Lower leg skin (tissue), 4 donors: ENCODE data around the gene CTDSP1. TPM values are rescaled to one million over a fixed set of nuclear protein-coding genes. Genes with fewer than 3 reads are reported as not detected.
A peak's percentile ranks its signal among the peaks of the same experiment; 100 is the strongest.

Experiments used
- DNase-seq, 2 donors: peaks; one replicate each; pipeline ENCODE4 v3.0.0-alpha.2; 2019; ENCODE audit warnings: low spot score in 2 of 2
- H3K4me3 ChIP-seq: fragments of 200-600 bp; sonication (generic); 2 replicates; pipeline ENCODE4 v1.5.1; 2017; ENCODE audit warnings: mild to moderate bottlenecking, low read depth; ENCODE audit not compliant: poor library complexity, severe bottlenecking
- CTCF ChIP-seq, 3 donors: fragments of 450-650 bp; IDR thresholded peaks; one replicate each; pipeline ENCODE4 v1.5.1; 2016; ENCODE audit warnings: antibody characterized with exemption in 3 of 3, mild to moderate bottlenecking in 3 of 3, moderate library complexity in 2 of 3
- POLR2A ChIP-seq, 2 donors: fragments of 450-650 bp; IDR thresholded peaks; one replicate each; pipeline ENCODE4 v1.6.1; 2016 to 2017; ENCODE audit warnings: antibody characterized with exemption in 2 of 2, mild to moderate bottlenecking in 1 of 2, moderate library complexity in 1 of 2
- WGBS, 2 donors: methylation state at CpG; one replicate each; pipeline ENCODE4 v1.1.5; 2018; 5-methylcytosine and 5-hydroxymethylcytosine counted together
- intact Hi-C: fragments of 100-400 bp; cut with DNase I; formaldehyde crosslinking; loops from one replicate; pipeline ENCODE4 v1.15.0; 2023; ENCODE audit warnings: low total_unique reads
- total RNA-seq, 4 donors: library from RNA; depleted of rRNA; stranded (reverse); fragments of >200 nt; gene quantifications; one replicate each; pipeline ENCODE4 v1.1.0, GENCODE V29; 2016

Gene CTDSP1
- total RNA-seq, 4 donors from 2014 or later, result 64.8 to 108 (median 99.9) TPM

DNA sequence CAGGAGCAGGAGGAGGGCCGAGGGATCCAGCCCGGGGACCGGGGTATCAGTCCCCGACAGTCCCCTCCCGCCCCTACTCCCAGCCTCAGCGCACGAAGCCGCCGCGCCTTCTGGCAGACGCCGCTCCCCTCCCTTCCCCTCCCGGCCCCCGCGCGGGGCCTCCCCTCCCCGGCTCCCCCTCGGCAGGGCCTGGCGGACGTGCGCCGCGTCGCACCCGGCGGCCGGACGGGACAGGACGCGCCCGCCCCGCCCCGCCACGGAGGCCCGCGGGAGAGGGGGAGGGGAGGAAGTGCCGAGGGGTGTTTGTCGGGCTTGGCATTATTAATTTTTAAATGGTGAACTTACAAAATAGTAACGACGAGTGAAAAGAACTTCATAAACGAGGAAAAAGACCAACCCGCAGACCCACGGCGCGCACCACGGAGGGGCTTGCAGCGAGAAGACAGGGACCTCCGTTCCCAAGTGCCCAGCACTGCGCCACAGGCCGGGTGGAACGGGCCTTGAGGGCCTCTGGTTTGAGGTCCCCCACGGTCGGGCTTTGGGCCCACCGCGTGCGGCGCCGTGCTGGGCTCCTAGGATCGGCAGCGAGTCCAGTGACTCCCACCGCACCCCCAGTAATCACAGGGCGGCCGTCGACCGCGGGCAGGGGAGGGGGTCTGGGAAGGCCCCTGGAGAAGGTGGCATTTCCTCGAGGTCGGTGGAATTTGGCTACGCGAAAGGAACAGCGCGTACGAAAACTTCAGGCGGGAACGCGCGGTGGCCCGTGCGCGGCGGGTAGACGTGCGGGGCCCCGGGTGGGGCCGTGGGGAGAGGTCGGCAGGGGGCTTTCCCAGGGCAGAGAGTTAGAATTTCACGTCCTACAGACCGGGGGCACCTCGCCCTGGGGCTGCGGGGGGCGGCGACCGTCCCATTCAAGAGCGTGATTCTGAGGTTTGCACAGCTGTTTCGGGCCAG, 954 bp upstream of the CTDSP1 start:
- no peak for TF ChIP-seq CTCF (IDR thresholded peaks at IDR 0.05)
- TF ChIP-seq POLR2A (IDR thresholded peaks at IDR 0.05), result peak in 1 of 2 donors; percentile 43
- intact Hi-C loops, result loop anchor here (10.0 kb wide), 1 partner anchor 124 kb away; the partner anchor contains the start of genes AAMP and PNKD
- 0 to 1% methylated on average over 52 to 73 of the region's 95 CpGs for WGBS, 2 donors
- peak overlapping the region; percentile 50 for H3K4me3 ChIP-seq
- peak; percentile 70 to 96 for DNase-seq

GRCh38 chr2:218400167-218400929, 680 bp downstream of the CTDSP1 start:
- H3K4me3 ChIP-seq, result peak overlapping the region; percentile 92
- peak in 1 of 2 donors; percentile 90 for DNase-seq
- intact Hi-C loops, result no loop called here
- TF ChIP-seq POLR2A (IDR thresholded peaks at IDR 0.05), result no peak
- no peak for TF ChIP-seq CTCF (IDR thresholded peaks at IDR 0.05)
- 1 to 2% methylated on average over 23 to 31 of the region's 63 CpGs for WGBS, 2 donors

DNA sequence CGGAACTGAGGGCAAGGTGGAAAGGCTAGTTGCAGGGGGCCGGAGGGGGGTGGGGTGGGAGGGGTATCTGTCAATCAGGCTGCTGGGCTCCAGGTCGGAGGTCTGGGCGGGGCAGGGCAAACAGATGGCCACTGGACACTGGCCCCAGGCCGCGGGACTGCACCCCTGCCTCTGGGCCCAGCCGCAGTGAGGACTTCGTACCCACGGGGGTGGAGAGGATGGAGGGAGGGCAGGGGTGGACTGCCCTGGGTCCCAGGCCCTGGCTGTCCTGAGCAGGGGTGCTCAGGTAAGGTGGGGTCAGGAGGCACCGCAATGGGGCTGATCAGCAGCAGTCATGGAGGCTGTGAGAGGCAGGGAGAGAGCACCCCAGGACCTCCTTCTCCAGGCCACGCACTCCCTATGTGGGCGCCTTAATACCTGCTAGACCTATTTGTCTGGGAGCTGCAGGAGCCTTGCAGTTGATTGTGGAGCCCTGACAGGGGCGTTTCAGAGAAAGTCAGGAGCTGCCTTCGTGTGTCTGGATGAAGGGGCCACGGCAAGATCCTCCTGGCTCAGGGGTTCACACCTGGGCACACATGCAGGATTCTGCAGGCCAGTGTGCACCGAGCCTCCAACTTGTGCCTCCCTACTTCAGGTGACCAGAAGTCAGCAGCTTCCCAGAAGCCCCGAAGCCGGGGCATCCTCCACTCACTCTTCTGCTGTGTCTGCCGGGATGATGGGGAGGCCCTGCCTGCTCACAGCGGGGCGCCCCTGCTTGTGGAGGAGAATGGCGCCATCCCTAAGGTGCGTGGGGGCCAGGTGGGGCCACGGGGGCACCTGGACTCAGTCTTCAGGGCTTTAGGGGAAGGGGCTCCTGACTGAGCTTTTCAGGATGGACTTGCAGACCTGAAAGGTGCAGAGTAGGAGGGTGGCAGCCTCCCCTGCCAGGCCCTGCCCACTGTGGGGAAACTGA, 1.5 kb downstream of the CTDSP1 start:
- no peak for DNase-seq
- 20 to 21% methylated on average over 22 to 24 of the region's 24 CpGs for WGBS, 2 donors
- H3K4me3 ChIP-seq, result peak overlapping the region; percentile 92
- no peak for TF ChIP-seq CTCF (IDR thresholded peaks at IDR 0.05)
- no peak for TF ChIP-seq POLR2A (IDR thresholded peaks at IDR 0.05)
- intact Hi-C loops, result no loop called here

GRCh38 chr2:218401890-218402289, 2.2 kb downstream of the CTDSP1 start:
- H3K4me3 ChIP-seq, result no peak overlapping the region
- no peak for TF ChIP-seq POLR2A (IDR thresholded peaks at IDR 0.05)
- no peak for TF ChIP-seq CTCF (IDR thresholded peaks at IDR 0.05)
- intact Hi-C loops, result no loop called here
- WGBS, 2 donors, result 55% methylated on average over 5 to 9 of the region's 9 CpGs
- DNase-seq, result no peak

GRCh38 chr2:218402491-218402901, 2.8 kb downstream of the CTDSP1 start:
- TF ChIP-seq CTCF (IDR thresholded peaks at IDR 0.05) (no peak), POLR2A (IDR thresholded peaks at IDR 0.05) (no peak)
- DNase-seq, result no peak
- no peak overlapping the region for H3K4me3 ChIP-seq

More at GRCh38 chr2:218402491-218402901, 2.8 kb downstream of the CTDSP1 start:
- 42 to 44% methylated on average over 3 to 8 of the region's 8 CpGs for WGBS, 2 donors
- intact Hi-C loops, result no loop called here
